LNCaP clone FGC (cell line): ENCODE results near the gene SH3RF2.
"Not testable (repeated sequence)": the region's sequence is repeated elsewhere in the genome, so short reads cannot be mapped to it uniquely, and the experiment has no call there.

ENCODE experiments used
- DNase-seq: peaks from one replicate; pipeline ENCODE4 v3.0.0-alpha.2; 2011; ENCODE audit warnings: low read depth
- H3K4me3 ChIP-seq: 2 replicates; pipeline ENCODE4 v1.5.1; 2011; ENCODE audit warnings: mild to moderate bottlenecking, low read depth, low read length, control low read depth
- TF ChIP-seq, protein P1 (sequence below): IDR thresholded peaks from 2 replicates; pipeline ENCODE4 v1.5.1; 2012; ENCODE audit warnings: mild to moderate bottlenecking; ENCODE audit not compliant: control insufficient read depth, insufficient read depth; ENCODE audit errors: extremely low read depth

The SH3RF2 gene

DNA sequence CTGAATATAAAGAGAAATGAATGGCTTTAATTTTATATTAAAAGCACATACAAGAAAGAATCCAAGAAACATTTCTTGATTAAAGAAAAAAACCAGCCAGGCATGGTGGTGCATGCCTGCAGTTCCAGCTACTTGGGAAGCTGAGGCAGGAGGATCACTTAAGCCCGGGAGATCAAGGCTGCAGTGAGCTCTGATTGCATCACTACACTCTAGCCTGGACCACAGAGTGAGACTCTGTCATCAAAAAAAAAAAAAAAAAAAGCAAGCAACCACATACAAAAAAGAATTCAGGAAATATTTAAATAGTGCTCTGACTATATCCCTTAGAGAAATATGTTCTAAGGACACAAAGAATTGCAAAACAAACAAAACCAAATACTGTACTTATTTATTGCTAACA is 171.5 kb downstream of the SH3RF2 start:
- no peak for DNase-seq
- TF ChIP-seq, protein P1, sequence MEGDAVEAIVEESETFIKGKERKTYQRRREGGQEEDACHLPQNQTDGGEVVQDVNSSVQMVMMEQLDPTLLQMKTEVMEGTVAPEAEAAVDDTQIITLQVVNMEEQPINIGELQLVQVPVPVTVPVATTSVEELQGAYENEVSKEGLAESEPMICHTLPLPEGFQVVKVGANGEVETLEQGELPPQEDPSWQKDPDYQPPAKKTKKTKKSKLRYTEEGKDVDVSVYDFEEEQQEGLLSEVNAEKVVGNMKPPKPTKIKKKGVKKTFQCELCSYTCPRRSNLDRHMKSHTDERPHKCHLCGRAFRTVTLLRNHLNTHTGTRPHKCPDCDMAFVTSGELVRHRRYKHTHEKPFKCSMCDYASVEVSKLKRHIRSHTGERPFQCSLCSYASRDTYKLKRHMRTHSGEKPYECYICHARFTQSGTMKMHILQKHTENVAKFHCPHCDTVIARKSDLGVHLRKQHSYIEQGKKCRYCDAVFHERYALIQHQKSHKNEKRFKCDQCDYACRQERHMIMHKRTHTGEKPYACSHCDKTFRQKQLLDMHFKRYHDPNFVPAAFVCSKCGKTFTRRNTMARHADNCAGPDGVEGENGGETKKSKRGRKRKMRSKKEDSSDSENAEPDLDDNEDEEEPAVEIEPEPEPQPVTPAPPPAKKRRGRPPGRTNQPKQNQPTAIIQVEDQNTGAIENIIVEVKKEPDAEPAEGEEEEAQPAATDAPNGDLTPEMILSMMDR, result no peak
- no peak overlapping the region for H3K4me3 ChIP-seq

- DNase-seq, H3K4me3 ChIP-seq: not testable (repeated sequence)
These were observed 172.5 kb downstream of the SH3RF2 start for GRCh38 chr5:146108870-146109269.

DNA sequence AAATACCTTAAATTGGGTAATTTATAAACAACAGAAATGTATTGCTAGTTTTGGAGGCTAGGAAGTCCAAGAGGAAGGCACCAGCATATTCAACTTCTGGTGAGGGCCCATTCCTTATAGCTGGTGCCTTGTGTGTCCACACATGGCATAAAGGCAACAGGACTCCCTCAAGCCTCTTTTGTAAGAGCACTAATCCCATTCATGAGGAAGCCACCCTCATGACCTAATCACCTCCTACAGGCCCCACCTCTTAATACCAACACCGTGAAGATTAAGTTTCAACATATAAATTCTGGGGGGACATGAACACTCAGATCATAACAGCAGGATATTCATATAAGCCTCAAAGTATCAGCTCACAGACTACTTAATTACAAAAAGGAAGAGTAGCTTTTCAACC is 173.0 kb downstream of the SH3RF2 start:
- H3K4me3 ChIP-seq, result no peak overlapping the region
- TF ChIP-seq, protein P1, result no peak
- DNase-seq, result no peak

DNA sequence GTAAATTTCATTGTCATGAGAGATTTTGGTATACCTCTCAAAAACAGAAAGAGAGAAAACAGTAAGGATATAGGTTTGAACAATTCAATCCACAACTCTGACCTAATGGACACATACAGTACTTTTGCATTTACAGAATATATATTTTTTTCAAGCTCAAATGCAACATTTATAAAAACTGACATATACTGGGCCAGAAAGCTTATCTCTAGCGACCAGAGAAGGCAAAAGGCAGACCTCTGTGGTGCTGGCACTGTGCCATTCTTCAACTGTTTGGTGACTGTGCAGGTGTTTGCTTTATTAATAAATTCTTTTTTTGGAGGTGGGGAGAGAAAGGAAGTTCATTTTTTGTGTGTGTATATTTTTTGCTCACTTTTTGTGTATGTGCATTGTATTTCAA is 175.0 kb downstream of the SH3RF2 start:
- no peak for DNase-seq
- TF ChIP-seq, protein P1, result no peak
- H3K4me3 ChIP-seq, result no peak overlapping the region

DNA sequence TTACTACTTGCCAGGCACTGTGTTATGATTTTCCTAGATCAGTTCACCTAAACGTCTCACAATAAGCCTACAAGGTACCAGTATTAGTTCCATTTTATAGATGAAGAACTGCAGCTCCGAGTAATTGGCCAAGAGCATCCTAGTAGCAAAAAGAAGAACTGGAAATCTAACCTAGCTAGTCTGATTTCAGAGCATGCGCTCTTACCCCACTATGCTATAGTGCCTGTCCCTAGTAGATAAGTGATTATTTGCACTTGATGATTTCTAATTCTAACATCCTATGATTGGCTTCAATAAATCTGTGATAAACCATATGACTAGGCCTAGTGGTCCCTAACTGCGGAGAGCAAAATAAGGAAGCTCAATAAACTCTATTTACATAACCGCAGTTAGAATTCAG is 176.1 kb downstream of the SH3RF2 start:
- DNase-seq, result no peak
- no peak overlapping the region for H3K4me3 ChIP-seq
- TF ChIP-seq, protein P1, result no peak
